AG04450 (cell line): ENCODE measurements around the gene SGTA. TPM values are rescaled to one million over a fixed set of nuclear protein-coding genes. Genes with fewer than 3 reads are reported as not detected.

Experiments
- CTCF ChIA-PET: fragments of 300-600, 350-600 bp; formaldehyde crosslinking; extraction: SDS; loops from one replicate; lab custom pipeline; 2022; ENCODE audit warnings: antibody characterized with exemption, inconsistent platforms; lab: Charles Lee
- POLR2A ChIA-PET: fragments of 350-600 bp; formaldehyde crosslinking; extraction: SDS; loops from one replicate; lab custom pipeline; 2021; ENCODE audit warnings: antibody characterized with exemption, inconsistent platforms; lab: Yijun Ruan, JAX
- DNase-seq: peaks from one replicate; pipeline ENCODE4 v3.0.0-alpha.2; 2011; ENCODE audit warnings: low read depth, low spot score
- H3K27ac ChIP-seq: one replicate; pipeline ENCODE4 v1.5.1; 2012; ENCODE audit warnings: low read depth, low read length, control low read depth
- H3K27me3 ChIP-seq: one replicate; pipeline ENCODE4 v1.6.0; 2012; ENCODE audit warnings: low read length; ENCODE audit not compliant: control insufficient read depth, insufficient read depth
- H3K4me3 ChIP-seq: 2 replicates; pipeline ENCODE4 v1.5.1; 2011; ENCODE audit warnings: mild to moderate bottlenecking, low read depth, low read length, control low read depth
- H3K9me3 ChIP-seq: 2 replicates; pipeline ENCODE4 v1.5.1; 2012; ENCODE audit warnings: low read length; ENCODE audit not compliant: control insufficient read depth, insufficient read depth
- polyA plus RNA-seq: library from polyadenylated mRNA; depleted of rRNA; stranded (reverse); fragments of >200 nt; gene quantifications from 2 replicates; pipeline ENCODE4 v1.2.3, GENCODE V29; 2011
- TF ChIP-seq, protein P1 (sequence below): IDR thresholded peaks from 2 replicates; pipeline ENCODE4 v1.5.1; 2011; ENCODE audit warnings: low read depth, low read length, control low read depth, inconsistent platforms

Gene SGTA
- polyA plus RNA-seq, 1 experiment, result 44.0 TPM

DNA sequence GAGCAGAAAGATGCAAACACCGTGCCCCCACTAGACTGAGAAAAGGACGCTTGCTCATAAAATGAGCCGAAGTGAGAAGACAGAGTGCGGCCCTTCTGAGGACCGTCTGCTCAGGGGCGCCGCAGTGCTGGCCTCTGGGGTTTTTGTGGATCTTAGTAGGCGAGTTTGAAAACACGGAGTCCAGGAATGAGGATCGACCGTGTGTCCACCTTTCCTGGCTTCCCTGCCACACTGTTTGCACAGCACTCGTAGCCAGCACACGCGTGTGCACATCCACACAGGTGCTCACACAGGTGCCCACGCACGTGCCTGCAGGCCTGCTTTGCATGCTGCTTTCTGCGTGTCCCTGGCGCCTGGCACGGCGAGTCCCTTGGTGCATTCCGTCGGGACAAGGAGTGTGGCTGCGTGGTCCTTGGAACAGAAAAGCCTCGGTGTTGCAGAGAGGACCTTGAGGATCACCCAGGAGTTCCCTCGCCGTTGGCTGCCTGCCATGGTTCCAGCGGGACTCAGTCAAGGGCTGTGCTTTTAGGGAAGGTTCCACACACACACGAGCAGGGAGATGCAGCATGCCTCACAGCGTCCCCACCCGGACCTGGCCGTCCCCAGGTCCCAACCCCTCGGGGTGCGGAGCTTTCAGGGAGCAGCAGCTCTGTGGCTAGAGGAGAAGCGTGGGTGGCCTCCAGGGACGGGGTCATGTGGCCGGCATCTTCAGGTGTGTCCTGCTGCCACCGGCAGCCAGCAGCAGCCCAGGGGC is 26.5 kb upstream of the SGTA start:
- TF ChIP-seq, protein P1, sequence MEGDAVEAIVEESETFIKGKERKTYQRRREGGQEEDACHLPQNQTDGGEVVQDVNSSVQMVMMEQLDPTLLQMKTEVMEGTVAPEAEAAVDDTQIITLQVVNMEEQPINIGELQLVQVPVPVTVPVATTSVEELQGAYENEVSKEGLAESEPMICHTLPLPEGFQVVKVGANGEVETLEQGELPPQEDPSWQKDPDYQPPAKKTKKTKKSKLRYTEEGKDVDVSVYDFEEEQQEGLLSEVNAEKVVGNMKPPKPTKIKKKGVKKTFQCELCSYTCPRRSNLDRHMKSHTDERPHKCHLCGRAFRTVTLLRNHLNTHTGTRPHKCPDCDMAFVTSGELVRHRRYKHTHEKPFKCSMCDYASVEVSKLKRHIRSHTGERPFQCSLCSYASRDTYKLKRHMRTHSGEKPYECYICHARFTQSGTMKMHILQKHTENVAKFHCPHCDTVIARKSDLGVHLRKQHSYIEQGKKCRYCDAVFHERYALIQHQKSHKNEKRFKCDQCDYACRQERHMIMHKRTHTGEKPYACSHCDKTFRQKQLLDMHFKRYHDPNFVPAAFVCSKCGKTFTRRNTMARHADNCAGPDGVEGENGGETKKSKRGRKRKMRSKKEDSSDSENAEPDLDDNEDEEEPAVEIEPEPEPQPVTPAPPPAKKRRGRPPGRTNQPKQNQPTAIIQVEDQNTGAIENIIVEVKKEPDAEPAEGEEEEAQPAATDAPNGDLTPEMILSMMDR, result no peak
- POLR2A ChIA-PET, result no interaction called here
- H3K27me3 ChIP-seq, result no peaks in the 10 kb centered on the region
- no peaks in the 10 kb centered on the region; the same call in 1 of the 2 replicates for H3K9me3 ChIP-seq
- no peak overlapping the region for H3K4me3 ChIP-seq
- H3K27ac ChIP-seq, result no peak overlapping the region
- CTCF ChIA-PET, result interaction anchor here (1.6 kb wide), 1 partner anchor 10 kb away, joined by 3 read pairs; no protein-coding TSS in a partner anchor
- no peak for DNase-seq

DNA sequence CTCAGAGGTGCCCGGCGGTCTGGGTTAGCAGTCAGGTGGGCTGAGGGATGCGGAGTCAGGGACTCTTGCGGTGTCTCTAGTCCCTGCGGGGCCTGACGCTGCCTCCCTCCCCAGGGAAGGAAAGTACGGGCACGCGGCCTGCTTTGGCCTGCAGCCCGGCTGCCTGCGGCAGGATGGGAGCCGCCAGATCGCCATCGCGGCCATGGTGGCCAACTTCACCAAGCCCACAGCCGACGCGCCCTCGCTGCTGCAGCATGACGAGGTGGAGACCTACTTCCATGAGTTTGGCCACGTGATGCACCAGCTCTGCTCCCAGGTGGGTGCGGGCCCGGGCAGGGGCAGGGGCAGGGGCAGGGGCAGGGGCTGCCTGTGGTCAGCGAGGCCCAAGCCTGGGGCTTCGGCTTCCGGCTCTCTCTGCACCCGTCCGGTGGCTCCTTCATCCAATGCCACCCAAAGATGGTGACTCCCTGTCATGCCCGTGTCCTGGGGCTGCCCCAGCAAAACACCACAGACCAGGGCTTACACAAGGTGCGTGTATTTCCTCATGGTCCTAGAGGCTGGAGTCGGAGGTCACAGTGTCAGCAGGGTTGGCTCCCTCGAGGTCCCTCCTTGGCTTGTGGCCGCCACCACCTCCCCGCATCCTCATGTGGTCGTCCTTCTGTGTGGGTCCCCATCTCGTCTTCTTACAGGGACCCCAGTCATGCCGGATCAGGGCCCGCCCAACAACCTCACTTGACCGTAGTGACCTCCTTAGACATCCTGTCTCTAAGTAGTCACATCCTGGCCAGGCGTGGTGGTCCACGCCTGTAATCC is 25.3 kb upstream of the SGTA start:
- Histone ChIP-seq H3K27ac (no peak overlapping the region), H3K27me3 (no peaks in the 10 kb centered on the region), H3K4me3 (no peak overlapping the region), H3K9me3 (no peaks in the 10 kb centered on the region; the same call in 1 of the 2 replicates)
- TF ChIP-seq, protein P1, result no peak
- DNase-seq, result no peak
- POLR2A ChIA-PET, result no interaction called here
- CTCF ChIA-PET, result interaction anchor here (0.6 kb wide), 1 partner anchor 586 kb away, joined by 3 read pairs; no protein-coding TSS in a partner anchor

DNA sequence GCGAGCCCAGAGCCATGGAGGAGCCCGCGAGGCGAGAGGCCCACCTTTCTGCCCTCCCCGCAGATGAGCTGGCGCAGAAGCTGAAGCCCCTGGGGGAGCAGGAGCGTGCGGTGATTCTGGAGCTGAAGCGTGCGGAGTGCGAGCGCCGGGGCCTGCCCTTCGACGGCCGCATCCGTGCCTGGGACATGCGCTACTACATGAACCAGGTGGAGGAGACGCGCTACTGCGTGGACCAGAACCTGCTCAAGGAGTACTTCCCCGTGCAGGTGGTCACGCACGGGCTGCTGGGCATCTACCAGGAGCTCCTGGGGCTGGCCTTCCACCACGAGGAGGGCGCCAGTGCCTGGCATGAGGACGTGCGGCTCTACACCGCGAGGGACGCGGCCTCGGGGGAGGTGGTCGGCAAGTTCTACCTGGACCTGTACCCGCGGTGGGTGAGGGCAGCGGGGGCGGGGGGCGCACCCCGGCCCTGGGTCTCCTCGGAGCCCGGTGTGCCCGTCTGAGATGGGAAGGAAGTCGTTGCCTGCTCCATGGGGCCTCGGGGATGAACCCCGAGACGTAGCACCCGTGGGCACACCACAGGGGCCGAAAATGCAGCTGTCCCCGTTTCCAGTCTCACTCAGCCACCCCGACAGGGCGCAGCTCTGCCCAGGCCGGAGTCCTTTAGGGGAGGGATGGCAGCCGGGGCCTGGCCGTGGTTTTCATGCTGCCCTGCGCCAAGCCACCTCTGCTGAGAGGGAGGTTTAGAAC is 24.5 kb upstream of the SGTA start:
- no peak for DNase-seq
- ChIA-PET CTCF (interaction anchor here (0.6 kb wide), 1 partner anchor 585 kb away, joined by 3 read pairs; no protein-coding TSS in a partner anchor), POLR2A (no interaction called here)
- Histone ChIP-seq H3K27ac (no peak overlapping the region), H3K9me3 (no peaks in the 10 kb centered on the region; the same call in 1 of the 2 replicates), H3K27me3 (no peaks in the 10 kb centered on the region), H3K4me3 (no peak overlapping the region)
- TF ChIP-seq, protein P1, result no peak

DNA sequence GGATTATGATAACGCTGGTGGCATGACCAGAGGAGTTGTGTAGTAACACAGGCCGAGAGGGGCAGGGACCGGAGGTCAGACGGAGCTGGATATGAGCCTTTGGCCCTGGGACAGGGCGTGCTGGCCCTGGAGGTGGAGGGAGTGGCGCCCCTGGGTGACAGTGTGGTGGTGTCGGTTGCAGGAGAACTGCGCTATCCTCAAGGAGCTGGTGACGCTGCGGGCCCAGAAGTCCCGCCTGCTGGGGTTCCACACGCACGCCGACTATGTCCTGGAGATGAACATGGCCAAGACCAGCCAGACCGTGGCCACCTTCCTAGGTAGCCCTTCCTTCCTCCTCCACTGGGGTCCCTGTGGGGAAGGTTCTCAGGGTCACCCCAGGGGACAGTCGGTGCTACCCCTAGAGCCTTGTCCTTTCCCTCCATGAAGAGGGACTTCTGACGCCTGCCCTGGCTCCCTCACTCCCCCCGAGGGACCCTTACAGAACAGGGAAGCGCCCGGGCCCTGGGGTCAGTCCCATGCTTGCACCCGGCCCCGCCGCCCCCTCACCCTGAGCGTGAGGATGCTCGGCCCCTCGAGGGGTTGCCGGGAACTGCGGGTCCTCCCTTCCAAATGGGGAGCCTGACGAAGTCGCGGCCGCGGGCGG is 23.8 kb upstream of the SGTA start:
- ChIA-PET POLR2A (no interaction called here), CTCF (no interaction called here)
- Histone ChIP-seq H3K9me3 (no peaks in the 10 kb centered on the region; the same call in 1 of the 2 replicates), H3K4me3 (no peak overlapping the region), H3K27ac (no peak overlapping the region), H3K27me3 (no peaks in the 10 kb centered on the region)
- TF ChIP-seq, protein P1, result no peak
- DNase-seq, result no peak
